B cell (primary cell): Measurements from ENCODE around the gene VAMP8. TPM values are rescaled to one million over a fixed set of nuclear protein-coding genes. Genes with fewer than 3 reads are reported as not detected.

ENCODE experiments used
- ATAC-seq: fragments of 200-7000 bp; cut with Tn5 transposase; one replicate; pipeline ENCODE4 v1.10.0; 2021; ENCODE audit warnings: low read depth, mild to moderate bottlenecking, moderate number of reproducible peaks, moderate library complexity
- CTCF ChIA-PET: fragments of 350-600 bp; sonication (Branson Sonifier 250); formaldehyde crosslinking; loops from one replicate; lab custom pipeline; 2021; ENCODE audit warnings: antibody characterized with exemption, inconsistent platforms; lab: Charles Lee
- POLR2A ChIA-PET: fragments of 350-600 bp; sonication (Branson Sonifier 250); formaldehyde crosslinking; loops from one replicate; lab custom pipeline; 2021; ENCODE audit warnings: antibody characterized with exemption; lab: Charles Lee
- DNase-seq: peaks from one replicate; pipeline ENCODE4 v3.0.0; 2013
- H2AFZ ChIP-seq: 2 replicates; pipeline ENCODE4 v1.6.1; 2012; ENCODE audit warnings: mild to moderate bottlenecking, low read depth, low read length; ENCODE audit not compliant: insufficient read depth, poor library complexity, severe bottlenecking
- H3K27ac ChIP-seq, 2 donors: 1 replicate in 1 of 2; 2 replicates in 1 of 2; pipeline ENCODE4 v1.5.1; 2012 to 2013; ENCODE audit warnings: low read length in 2 of 2, mild to moderate bottlenecking in 2 of 2, moderate library complexity in 1 of 2
- H3K27me3 ChIP-seq, 4 experiments: fragments of 200-600 bp in 1 of 4; sonication (generic) in 1 of 4; replicated peaks in 1 of 4; 1 replicate in 2 of 4; 2 replicates in 2 of 4; pipeline versions ENCODE4 v1.6.1 to v1.7.0; 2013 to 2016; ENCODE audit warnings: low read length in 3 of 4, mild to moderate bottlenecking in 2 of 4, mixed read lengths in 1 of 4, moderate library complexity in 1 of 4; ENCODE audit not compliant: insufficient read depth in 4 of 4, control insufficient read depth in 3 of 4; ENCODE audit errors: control extremely low read depth in 1 of 4
- H3K36me3 ChIP-seq, 2 experiments: replicated peaks in 1 of 2; 1 replicate in 1 of 2; 2 replicates in 1 of 2; pipeline versions ENCODE4 v1.6.1 to v1.7.1; 2013; ENCODE audit warnings: low read length in 1 of 2; ENCODE audit not compliant: insufficient read depth in 2 of 2, control insufficient read depth in 1 of 2; ENCODE audit errors: control extremely low read depth in 1 of 2, extremely low read depth in 1 of 2
- H3K4me1 ChIP-seq, 2 donors: fragments of 200-600 bp in 1 of 2; sonication (generic) in 1 of 2; 1 replicate in 1 of 2; 2 replicates in 1 of 2; pipeline versions ENCODE4 v1.5.1 to v1.6.1; 2013 to 2017; ENCODE audit warnings: low read length in 2 of 2; ENCODE audit not compliant: control insufficient read depth in 2 of 2, insufficient read depth in 2 of 2
- H3K4me2 ChIP-seq: replicated peaks from 2 replicates; pipeline ENCODE3; 2012; ENCODE audit warnings: mild to moderate bottlenecking, low read depth, low read length; ENCODE audit not compliant: poor library complexity, severe bottlenecking
- H3K4me3 ChIP-seq, 5 experiments: fragments of 200-600 bp in 1 of 5; sonication (generic) in 1 of 5; 1 replicate in 3 of 5; 2 replicates in 2 of 5; pipeline versions ENCODE4 v1.5.1 to v1.7.0; 2011 to 2016; ENCODE audit warnings: low read length in 4 of 5, mild to moderate bottlenecking in 4 of 5, low read depth in 2 of 5, control low read depth in 1 of 5, moderate library complexity in 1 of 5; ENCODE audit not compliant: insufficient read depth in 1 of 5; ENCODE audit errors: control extremely low read depth in 1 of 5, extremely low read depth in 1 of 5
- H3K79me2 ChIP-seq: fragments of 200-600 bp; sonication (generic); one replicate; pipeline ENCODE4 v1.6.0; 2016; ENCODE audit warnings: low read length; ENCODE audit not compliant: control insufficient read depth, insufficient read depth
- H3K9ac ChIP-seq: fragments of 200-600 bp; sonication (generic); 2 replicates; pipeline ENCODE4 v1.6.1; 2017; ENCODE audit warnings: mild to moderate bottlenecking, low read length, moderate library complexity
- H3K9me3 ChIP-seq, 3 donors: one replicate each; pipeline versions ENCODE4 v1.6.1 to v1.7.1; 2013; ENCODE audit warnings: low read length in 2 of 3; ENCODE audit not compliant: control insufficient read depth in 2 of 3, insufficient read depth in 1 of 3; ENCODE audit errors: control extremely low read depth in 1 of 3
- H4K20me1 ChIP-seq: 2 replicates; pipeline ENCODE4 v1.6.0; 2012; ENCODE audit warnings: mild to moderate bottlenecking, low read length; ENCODE audit not compliant: insufficient read depth, control insufficient read depth, poor library complexity, severe bottlenecking
- H3K27ac Mint-ChIP-seq: one replicate; pipeline ENCODE4 v1.8.0; 2021; ENCODE audit warnings: mixed read lengths
- H3K27me3 Mint-ChIP-seq: one replicate; pipeline ENCODE4 v1.8.0; 2021; ENCODE audit warnings: mixed read lengths
- H3K4me1 Mint-ChIP-seq: one replicate; pipeline ENCODE4 v1.8.0; 2021; ENCODE audit warnings: mixed read lengths
- H3K4me3 Mint-ChIP-seq: one replicate; pipeline ENCODE4 v1.8.0; 2021; ENCODE audit warnings: mixed read lengths
- H3K9me3 Mint-ChIP-seq: one replicate; pipeline ENCODE4 v1.8.0; 2022; ENCODE audit warnings: mixed read lengths; ENCODE audit not compliant: insufficient read depth
- CTCF ChIP-seq: fragments of 200-600 bp; IDR thresholded peaks from one replicate; pipeline ENCODE4 v1.8.0; 2022; ENCODE audit warnings: antibody characterized with exemption, mild to moderate bottlenecking
- EZH2 ChIP-seq: IDR thresholded peaks from 2 replicates; pipeline ENCODE4 v1.6.1; 2012; ENCODE audit warnings: borderline replicate concordance, low read depth, mild to moderate bottlenecking, moderate library complexity, low read length; ENCODE audit not compliant: insufficient read depth, poor library complexity, severe bottlenecking
- WGBS: methylation state at CpG from one replicate; pipeline ENCODE4 v1.1.5; 2013; ENCODE audit warnings: missing lambda C conversion rate; ENCODE audit not compliant: insufficient coverage; 5-methylcytosine and 5-hydroxymethylcytosine counted together
- intact Hi-C: fragments of 100-400 bp; cut with micrococcal nuclease; formaldehyde crosslinking; loops from one replicate; pipeline ENCODE4 v1.10.0; 2022
- polyA plus RNA-seq: library from polyadenylated mRNA; depleted of rRNA; stranded (reverse); fragments of >200 nt; gene quantifications from 2 replicates; pipeline ENCODE4 v1.2.3, GENCODE V29; 2012
- total RNA-seq, 2 donors: library from RNA; stranded (reverse); fragments of 120-200 nt in 1 of 2; gene quantifications; 1 replicate in 1 of 2; 2 replicates in 1 of 2; pipeline versions ENCODE4 v1.2.3 to v1.2.4, GENCODE V29; 2013 to 2022

VAMP8 gene
- total and polyA plus RNA-seq, 2 donors (not counting 1 experiment from before 2014, with no cell fraction given): 68.7 to 73.8 TPM

- Mint-ChIP-seq H3K4me3 (no peak overlapping the region), H3K27me3 (no peaks in the 10 kb centered on the region), H3K4me1 (peaks cover 46% of the 10 kb centered on the region), H3K9me3 (no peaks in the 10 kb centered on the region), H3K27ac (peak overlapping the region; percentile 11)
- TF ChIP-seq CTCF (no peak), EZH2 (no peak)
- peaks cover 34% of the 10 kb centered on the region for H3K79me2 ChIP-seq
- DNase-seq (no peak), ATAC-seq (no peak)
- whole genome bisulfite sequencing: 100% methylated on average over 4 of the region's 9 CpGs
- POLR2A ChIA-PET: interaction anchor here (0.6 to 0.7 kb wide), 2 partner anchors 32 to 275 kb away, joined by 3 to 5 read pairs; no protein-coding TSS in a partner anchor
- CTCF ChIA-PET: no interaction called here
- intact Hi-C loops: no loop called here
- H3K27ac ChIP-seq: peak overlapping the region in 1 of 2 donors; percentile 19
- H4K20me1 ChIP-seq: peaks cover 34% of the 10 kb centered on the region
- H3K9ac ChIP-seq: no peak overlapping the region
- H3K9me3 ChIP-seq: no peaks in the 10 kb centered on the region
- no peak overlapping the region for H3K4me3 ChIP-seq
- H3K4me1 ChIP-seq: peaks cover 19 to 33% of the 10 kb centered on the region in 2 donors
- H3K4me2 ChIP-seq: no peak overlapping the region
- H3K27me3 ChIP-seq: no peaks in the 10 kb centered on the region
- peaks cover 0 to 28% of the 10 kb centered on the region in 2 experiments for H3K36me3 ChIP-seq
- H2AFZ ChIP-seq: no peak overlapping the region
Measured at GRCh38 chr2:85607268-85608215, 30.2 kb downstream of the VAMP8 start.
